Muscle of arm (tissue), 12 donors: ENCODE data around the gene CTSC. TPM values are rescaled to one million over a fixed set of nuclear protein-coding genes. Genes with fewer than 3 reads are reported as not detected.
"Not testable (repeated sequence)": the region's sequence is repeated elsewhere in the genome, so short reads cannot be mapped to it uniquely, and the experiment has no call there.

Experiments
- DNase-seq: peaks from one replicate; pipeline ENCODE4 v3.0.0-alpha.2; 2013
- polyA plus RNA-seq, 12 donors: library from polyadenylated mRNA; unstranded; fragments of 120-200 nt; gene quantifications; one replicate each; pipeline ENCODE4 v1.2.1, GENCODE V29; 2013; ENCODE audit not compliant: insufficient read length in 12 of 12

The CTSC gene
- polyA plus RNA-seq, 12 donors, result 22.6 to 139 (median 40.9) TPM; not detected in 1

DNA sequence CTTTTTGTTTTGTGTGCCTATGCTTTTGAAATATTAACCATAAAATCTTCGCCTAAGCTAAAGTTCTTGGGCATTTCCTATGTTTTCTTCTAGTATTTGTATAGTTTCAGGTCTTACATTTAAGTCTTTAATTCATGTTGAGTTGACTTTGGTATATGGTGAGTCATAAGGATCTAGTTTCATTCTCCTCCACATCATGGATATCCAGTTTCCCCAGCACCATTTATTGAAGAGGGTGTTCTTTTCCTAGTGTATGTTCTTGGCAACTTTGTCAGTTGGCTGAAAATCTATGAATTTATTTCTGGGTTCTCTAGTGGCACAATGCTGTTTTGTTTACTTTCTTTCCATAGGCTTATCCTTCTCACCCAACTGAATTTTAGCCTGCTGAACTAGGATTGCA is 49.0 kb downstream of the CTSC start:
- DNase-seq, result no peak

DNA sequence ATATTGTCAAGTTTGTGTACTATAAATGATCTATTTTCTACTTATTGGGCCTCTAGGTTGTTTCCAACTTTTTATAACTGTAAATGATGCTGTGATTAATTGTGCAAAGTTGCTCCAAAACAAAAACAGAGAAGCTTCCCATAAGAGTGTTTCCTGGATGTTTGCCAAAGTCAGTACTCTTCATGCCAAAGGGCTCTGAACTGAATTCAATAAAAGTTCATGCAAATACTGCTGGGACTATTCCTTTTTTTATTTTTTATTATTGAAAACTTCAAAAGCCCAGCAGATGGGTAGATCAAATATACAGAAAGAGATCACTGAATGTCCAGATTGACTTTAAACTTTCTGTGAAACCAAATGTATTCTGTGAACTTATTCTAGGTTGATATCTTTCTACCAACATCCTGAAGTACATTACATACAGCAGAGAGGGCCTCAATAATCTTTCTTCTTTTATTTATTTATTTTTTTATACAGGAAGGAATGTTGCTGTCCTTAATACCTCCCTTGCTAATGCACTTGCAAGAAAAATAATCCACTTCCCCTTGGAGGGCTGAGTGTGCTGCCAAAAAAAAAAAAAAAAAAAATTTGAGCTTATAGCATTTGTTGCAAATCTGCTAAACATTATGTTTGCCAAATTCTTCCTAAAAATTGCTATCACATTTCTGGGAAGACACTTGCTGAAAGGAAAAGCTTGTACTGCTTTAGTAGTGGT is 53.0 kb downstream of the CTSC start:
- DNase-seq, result peak; percentile 78

DNA sequence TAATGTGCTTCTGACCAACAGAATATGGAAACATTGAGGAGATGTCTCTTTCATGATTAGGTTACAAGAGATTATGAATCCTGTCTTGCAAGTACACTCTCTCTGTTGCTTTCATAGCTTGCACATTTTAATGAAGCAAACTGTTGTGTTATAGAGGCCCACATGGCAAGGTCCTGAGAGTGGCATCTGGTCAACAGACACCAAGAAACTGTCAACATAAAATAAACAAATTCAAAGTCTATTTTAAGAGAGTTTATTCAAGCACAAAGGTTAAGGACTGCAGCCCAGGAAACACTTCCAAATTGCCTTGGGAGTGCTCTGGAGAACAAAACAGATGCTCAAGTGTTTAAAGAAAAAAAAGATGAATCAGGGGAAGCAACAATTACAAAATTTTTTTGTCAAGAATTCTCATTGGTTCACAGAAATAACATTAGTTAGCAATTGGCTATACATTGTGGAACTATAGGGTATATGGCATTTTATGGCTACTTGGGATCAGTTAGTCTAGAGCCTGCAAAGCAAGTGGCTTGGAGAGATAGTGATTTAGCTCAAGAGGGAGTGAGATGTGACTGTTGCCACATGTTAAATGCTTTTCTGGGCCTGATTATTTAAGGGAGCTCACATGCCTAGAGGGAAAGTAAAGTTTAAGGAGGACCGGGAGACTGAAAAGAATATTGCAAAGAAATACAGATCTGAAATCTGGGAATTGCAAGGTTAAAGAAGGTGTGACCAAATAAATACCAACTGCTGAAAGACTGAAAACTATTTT is 54.6 kb downstream of the CTSC start:
- no peak for DNase-seq

DNA sequence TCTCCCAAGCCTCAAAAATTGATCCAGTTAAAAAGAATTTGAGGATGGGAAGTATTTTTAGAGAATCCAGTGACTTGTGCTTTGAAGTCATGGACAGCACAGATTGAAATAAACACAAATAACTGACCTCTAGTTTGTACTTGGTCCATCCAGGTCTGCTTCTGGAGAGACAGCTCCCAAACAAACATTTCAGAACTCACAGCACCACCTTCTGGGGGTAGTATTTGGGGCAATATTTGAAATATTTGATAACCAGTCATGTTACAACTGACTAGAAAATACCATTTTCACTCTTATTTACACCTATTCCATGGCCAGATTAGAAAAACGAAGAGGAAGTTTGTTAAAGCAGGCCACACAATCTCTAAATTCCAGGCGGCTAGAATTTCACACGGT is 56.2 kb downstream of the CTSC start:
- DNase-seq, result no peak

DNA sequence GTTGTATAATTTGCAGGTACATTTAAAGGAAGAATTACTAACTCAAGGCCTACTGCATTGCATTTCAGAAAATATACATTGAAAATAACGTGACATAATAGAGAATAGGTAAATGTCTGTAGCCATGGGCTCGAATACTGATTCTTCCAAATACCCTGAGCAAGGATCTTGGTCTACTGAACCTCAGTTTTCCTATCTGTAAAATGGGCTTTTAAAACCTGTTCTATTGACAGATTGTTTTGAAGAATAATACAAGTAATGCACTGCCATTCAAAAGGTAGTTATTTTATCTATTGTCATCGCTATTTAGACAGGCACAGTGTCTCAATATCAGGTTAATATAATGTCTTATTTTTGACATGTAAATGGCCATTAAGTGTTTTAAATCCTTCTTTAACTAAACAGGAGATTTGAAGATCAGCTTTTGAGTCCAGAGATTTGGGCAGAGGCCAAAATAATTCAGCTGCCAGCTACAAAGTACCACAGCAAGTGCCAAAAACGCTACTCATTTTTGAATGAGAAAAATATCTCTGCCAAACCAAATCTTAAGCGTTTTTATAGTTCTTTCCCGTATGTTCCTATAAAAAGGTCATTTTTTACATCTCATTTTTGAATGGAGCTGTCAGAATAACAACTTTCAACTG is 56.7 kb downstream of the CTSC start:
- DNase-seq, result peak; percentile 35

DNA sequence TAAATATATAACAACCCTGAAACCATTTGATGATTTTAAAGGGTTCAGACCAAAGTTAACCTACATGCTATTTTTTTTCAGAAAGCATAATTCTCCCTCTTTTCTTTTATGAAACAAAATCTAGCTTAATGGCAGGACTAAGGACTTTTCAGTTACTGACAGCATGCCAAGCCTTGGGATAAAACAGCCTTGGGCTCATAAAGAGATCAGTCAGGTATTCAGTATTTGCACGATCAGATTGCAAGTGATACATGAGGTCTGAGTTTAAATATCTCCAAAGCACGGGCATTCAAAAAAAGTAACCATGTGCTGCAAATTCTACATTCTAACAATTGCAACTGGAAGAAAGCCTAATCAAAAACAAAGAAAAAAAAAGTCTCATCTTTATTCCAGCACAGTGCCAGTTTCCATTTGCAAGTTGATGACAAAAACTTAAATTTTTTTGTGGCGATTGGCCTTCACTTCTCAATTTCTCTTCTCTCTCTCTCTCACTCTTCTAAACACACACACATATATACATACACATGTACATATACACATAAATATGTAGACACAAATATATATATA is 60.1 kb downstream of the CTSC start:
- no peak for DNase-seq

DNA sequence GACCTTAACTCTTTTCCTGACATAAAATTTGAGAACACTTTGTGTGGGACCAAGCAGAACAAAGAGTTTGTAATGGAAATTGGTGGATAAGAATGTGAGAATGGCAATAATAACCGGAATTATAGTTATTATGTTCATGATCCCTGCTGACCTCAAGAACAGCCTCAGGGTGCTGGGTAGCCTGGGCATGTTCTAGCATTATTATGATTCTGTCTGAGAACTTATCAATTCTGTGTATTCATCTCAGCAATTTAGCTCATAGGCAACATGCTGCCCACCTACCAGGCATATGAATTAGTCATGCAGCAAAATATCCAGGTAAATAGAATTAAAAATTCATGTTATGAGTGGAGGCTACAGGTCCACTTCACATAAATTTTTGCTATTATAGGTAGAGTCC is 61.9 kb downstream of the CTSC start:
- DNase-seq, result no peak

DNA sequence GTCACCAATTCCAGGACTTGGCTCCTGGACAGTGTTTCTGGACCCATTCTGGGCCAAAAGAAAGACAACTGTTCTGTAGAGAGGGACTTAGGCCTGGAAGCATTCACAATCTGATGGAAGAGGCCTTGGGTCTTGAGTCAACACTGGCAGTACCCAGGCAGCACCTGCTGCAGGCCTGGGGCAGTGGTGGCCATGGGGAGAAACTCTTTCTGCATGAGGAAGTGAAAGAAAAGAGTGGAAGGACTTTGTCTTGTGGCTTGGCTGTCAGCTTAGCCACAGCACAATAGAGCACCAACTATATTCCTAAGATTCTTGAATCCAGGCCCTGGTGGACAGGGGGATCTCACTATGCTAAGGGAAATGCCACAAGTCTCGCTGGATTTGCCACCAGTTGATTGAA is 70.6 kb downstream of the CTSC start:
- DNase-seq, result no peak

DNA sequence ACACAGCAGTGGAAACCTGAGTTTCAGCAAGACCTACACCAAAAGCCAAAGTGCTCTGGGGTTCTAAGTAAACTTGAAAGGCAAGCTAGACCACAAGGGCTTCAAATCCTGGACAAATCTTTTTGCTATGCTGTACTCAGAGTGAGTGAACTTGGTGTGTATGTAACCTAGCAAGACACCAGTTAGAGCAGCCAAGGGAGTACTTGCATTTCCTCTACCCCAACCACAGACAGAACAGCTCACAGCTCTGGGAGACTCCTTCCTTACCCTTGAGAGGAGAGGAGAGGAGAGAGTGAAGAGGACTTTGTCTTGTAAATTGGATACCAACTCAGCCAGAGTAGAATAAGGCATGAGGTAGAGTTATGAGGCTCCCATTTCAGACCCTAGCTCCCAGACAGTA is 71.4 kb downstream of the CTSC start:
- DNase-seq, result no peak

DNA sequence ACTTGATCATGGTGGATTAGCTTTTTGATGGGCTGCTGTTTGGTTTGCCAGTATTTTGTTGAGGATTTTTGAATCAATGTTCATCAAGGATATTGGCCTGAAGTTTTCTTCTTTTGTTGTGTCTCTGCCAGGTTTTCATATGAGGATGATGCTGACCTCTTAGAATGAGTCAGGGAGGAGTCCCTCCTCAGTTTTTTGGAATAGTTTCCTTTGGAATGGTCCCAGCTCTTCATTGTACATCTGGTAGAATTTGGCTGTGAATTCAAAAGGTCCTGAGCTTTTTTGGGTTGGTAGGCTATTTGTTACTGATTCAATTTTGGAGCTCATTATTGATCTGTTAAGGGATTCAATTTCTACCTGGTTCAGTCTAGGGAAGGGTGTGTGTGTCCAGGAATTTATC is 78.1 kb downstream of the CTSC start:
- DNase-seq, result no peak

DNA sequence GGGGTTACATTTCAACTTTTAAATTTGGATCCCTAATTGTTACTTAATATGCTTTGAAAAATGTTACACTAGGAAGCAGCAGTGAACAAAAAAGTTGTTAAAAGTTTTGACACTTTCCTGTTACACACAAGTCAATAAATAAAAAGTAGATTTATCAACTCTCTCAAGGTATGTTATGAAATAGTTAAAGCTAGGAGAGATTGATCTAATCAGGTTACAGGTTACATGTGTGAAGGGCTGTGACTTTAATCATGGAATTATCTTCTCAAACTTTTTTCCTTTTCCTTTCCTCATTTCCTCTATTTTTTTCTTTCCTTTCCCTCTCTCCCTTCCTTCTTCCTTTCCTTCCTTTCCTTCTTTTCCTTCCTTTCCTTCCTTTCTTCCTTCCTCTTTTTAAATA is 85.3 kb downstream of the CTSC start:
- DNase-seq, result no peak

DNA sequence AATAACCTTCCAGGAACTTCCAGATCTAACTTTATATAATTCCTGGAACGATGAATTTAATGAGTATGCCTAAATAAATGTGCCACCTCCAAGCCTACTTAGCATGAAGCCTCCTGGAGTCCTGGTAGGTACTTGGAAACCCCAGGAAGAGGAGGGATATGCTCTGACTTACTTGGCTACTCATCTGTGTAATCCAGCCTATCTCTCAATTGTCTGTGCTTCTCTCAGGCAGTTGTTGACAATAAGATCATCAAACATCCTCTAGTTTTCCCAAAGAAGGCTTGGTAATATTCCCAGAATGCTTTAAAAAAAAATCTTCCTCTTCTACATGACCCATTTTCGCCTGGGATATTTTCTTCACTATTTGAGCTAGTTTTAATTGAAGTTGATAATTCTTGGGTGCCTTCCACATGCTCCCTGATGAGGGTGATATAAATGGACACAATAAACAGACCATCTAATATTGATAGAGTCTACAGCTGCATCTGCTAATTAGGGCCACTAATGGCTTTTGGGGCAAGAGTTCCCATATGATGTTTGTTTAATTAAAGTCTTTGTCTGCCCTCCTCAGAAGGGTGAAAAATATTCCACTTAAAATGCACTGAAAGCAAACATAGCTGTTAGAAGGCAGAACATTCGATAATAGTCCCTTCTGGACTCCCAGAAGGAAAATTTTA is 86.8 kb downstream of the CTSC start:
- DNase-seq, result no peak

DNA sequence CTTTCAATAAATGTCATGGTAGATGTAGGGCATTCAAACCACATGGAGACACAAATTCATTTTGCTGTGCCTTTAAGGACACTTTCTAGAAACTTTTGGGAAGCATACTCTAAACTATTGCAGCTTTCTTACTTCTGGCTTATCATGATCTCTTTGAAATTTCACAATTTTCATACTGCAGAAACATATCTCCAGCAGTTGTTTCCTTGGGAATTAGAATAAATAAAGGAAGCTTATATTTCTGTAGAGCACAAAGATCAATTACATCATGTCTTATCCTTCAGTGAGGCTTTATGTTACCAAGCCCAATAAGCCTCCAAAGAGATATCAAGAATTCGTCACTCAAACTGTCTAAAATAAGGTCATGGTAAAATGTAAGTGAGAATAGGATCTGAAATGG is 87.8 kb downstream of the CTSC start:
- no peak for DNase-seq

DNA sequence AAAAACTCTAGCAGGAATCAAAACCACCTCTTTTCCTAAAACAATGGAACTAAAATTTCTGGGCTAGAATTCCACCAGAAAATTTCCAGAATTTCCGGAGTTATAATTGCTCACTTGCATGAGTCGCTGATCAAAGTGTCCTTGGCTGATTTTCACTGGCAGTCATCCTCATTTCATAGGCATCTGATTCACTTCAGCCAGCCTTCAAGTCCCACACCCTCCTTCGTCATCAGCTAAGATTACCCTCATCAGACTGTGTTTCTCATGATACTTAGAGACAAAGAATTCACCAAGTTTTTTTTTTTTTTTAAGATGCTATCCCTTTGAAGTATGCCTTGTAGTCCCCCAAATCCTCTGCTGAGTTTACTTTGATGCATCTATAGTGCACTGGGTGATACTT is 90.8 kb downstream of the CTSC start:
- no peak for DNase-seq

DNA sequence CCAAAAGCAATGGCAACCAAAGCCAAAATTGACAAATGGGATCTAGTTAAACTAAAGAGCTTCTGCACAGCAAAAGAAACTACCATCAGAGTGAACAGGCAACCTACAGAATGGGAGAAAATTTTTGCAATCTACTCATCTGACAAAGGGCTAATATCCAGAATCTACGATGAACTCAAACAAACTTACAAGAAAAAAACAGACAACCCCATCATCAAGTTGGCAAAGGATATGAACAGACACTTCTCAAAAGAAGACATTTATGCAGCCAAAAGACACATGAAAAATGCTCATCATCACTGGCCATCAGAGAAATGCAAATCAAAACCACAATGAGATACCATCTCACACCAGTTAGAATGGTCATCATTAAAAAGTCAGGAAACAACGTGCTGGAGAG is 92.0 kb downstream of the CTSC start:
- DNase-seq, result not testable (repeated sequence)

Other genes starting within 250 kb of the CTSC start
- gene RAB38, start 162.3 kb downstream of the CTSC start, polyA plus RNA-seq, result 10 to 100 TPM in 1 of 12 donors, 1 to 10 TPM in 6, under 1 TPM in 3, not detected in 2; 0.71 to 15.5 (median 1.2) TPM